Activated CD8-positive, alpha-beta memory T cell treated with anti-CD3 and anti-CD28 coated beads, Interleukin-2, amount 10 ng/mL, durations not matched to agents 7 days and 5 days (primary cell): ENCODE measurements around the gene TMEM176B. TPM values are rescaled to one million over a fixed set of nuclear protein-coding genes. Genes with fewer than 3 reads are reported as not detected.

Experiments
- ATAC-seq: fragments of 150-1000 bp; cut with Tn5 transposase; one replicate; pipeline ENCODE4 v1.10.0; 2021; ENCODE audit warnings: moderate library complexity
- CTCF ChIA-PET: fragments of 350-600 bp; sonication (Branson Sonifier 250); formaldehyde crosslinking; loops from one replicate; lab custom pipeline; 2021; ENCODE audit warnings: antibody characterized with exemption; lab: Charles Lee
- DNase-seq: peaks from one replicate; pipeline ENCODE4 v3.0.0-alpha.2; 2020
- H3K27ac Mint-ChIP-seq: one replicate; pipeline ENCODE4 v1.8.0; 2021; ENCODE audit warnings: mild to moderate bottlenecking, mixed read lengths
- H3K27me3 Mint-ChIP-seq: one replicate; pipeline ENCODE4 v1.8.0; 2021; ENCODE audit warnings: mixed read lengths
- H3K36me3 Mint-ChIP-seq: one replicate; pipeline ENCODE4 v1.8.0; 2021; ENCODE audit warnings: mild to moderate bottlenecking, mixed read lengths
- H3K4me1 Mint-ChIP-seq: one replicate; pipeline ENCODE4 v1.8.0; 2021; ENCODE audit warnings: mixed read lengths
- H3K4me3 Mint-ChIP-seq: one replicate; pipeline ENCODE4 v1.8.0; 2021; ENCODE audit warnings: mild to moderate bottlenecking, moderate library complexity, mixed read lengths
- H3K9me3 Mint-ChIP-seq: one replicate; pipeline ENCODE4 v1.8.0; 2022; ENCODE audit warnings: low read depth, mixed read lengths
- total RNA-seq, 2 experiments: library from RNA; stranded (reverse); gene quantifications; one replicate each; pipeline ENCODE4 v1.2.3, GENCODE V29; 2021

Gene TMEM176B
- total RNA-seq, 2 experiments from 2014 or later = not detected

DNA sequence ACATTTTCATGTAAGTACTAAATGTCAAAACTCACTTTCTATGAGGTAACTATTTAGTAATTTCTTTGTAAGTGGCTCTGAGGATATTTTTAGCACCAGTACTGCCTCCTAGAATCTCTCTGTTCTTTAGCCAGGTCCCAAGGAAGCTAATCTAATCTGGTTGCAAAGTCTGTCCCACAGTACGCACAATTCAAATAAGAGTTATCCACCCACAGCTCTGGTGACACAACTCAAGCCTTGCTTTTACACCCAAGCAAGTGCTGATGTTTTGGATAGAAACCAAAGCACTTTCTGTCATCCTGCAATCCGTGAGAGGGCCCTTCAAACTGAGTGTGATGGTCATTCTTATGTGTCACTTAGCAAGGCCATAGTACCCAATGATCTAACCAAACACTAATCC, 48.5 kb downstream of the TMEM176B start:
- Mint-ChIP-seq H3K27ac (no peak overlapping the region), H3K4me1 (peaks cover 72% of the 10 kb centered on the region)
- CTCF ChIA-PET = no interaction called here

DNA sequence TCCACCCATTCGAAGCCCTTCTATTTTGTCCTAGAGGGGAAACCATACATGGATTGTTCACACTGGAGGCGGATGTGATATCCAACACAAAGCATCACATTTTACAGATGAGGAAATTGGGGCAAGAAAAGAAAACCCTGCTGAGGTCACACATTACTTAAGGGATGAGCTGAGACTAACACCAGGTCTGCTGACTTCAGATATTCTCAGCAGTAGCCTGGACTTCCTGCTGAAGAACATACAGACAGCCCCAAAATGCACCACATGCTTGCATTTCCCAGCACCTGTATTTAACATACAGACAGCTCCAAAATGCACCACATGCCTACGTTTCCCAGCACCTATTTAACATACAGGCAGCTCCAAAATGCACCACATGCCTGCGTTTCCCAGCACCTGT, 51.8 kb downstream of the TMEM176B start:
- no peaks in the 10 kb centered on the region for H3K27me3 Mint-ChIP-seq
- H3K4me1 Mint-ChIP-seq = peaks cover 66% of the 10 kb centered on the region
- no peak overlapping the region for H3K27ac Mint-ChIP-seq
- ATAC-seq (peak; percentile 55), DNase-seq (no peak)
- H3K9me3 Mint-ChIP-seq = no peaks in the 10 kb centered on the region
- H3K4me3 Mint-ChIP-seq = no peak overlapping the region
- CTCF ChIA-PET = interaction anchor here (1.2 to 1.6 kb wide), 2 partner anchors 10 to 297 kb away, joined by 3 to 4 read pairs; no protein-coding TSS in a partner anchor
- peaks cover 23% of the 10 kb centered on the region for H3K36me3 Mint-ChIP-seq

More for the DNA sequence above, 48.5 kb downstream of the TMEM176B start:
- ATAC-seq (no peak), DNase-seq (no peak)
- Mint-ChIP-seq H3K27me3 (no peaks in the 10 kb centered on the region), H3K9me3 (no peaks in the 10 kb centered on the region), H3K36me3 (peaks cover 4% of the 10 kb centered on the region), H3K4me3 (no peak overlapping the region)

DNA sequence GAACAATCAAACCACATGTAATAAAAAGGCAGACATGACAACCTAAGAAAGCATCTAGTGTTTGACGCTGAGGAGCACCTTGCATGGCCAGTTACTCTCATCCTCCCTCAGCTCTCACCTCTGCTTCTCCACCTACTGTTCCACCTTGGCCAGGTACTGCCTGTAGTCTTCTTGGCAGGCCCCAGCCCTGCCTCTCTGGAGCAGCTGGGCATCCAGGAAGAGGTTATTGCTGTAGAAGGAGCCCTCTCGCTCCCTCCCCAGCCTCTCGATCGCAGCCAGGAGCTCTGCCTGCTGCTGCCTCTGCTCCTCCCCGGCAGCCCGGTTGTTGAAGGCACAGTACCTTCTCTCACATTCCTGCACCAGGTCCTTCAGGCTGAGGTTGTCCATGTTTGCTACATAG, 53.2 kb downstream of the TMEM176B start:
- peak overlapping the region; percentile 6 for H3K27ac Mint-ChIP-seq
- ATAC-seq (no peak), DNase-seq (no peak)
- peaks cover 38% of the 10 kb centered on the region for H3K36me3 Mint-ChIP-seq
- H3K27me3 Mint-ChIP-seq = no peaks in the 10 kb centered on the region
- H3K9me3 Mint-ChIP-seq = no peaks in the 10 kb centered on the region
- CTCF ChIA-PET = interaction anchor here (0.7 to 1.8 kb wide), 4 partner anchors 14 to 300 kb away, joined by 3 to 4 read pairs (median 4); no protein-coding TSS in a partner anchor
- peaks cover 71% of the 10 kb centered on the region for H3K4me1 Mint-ChIP-seq
- H3K4me3 Mint-ChIP-seq = no peak overlapping the region

DNA sequence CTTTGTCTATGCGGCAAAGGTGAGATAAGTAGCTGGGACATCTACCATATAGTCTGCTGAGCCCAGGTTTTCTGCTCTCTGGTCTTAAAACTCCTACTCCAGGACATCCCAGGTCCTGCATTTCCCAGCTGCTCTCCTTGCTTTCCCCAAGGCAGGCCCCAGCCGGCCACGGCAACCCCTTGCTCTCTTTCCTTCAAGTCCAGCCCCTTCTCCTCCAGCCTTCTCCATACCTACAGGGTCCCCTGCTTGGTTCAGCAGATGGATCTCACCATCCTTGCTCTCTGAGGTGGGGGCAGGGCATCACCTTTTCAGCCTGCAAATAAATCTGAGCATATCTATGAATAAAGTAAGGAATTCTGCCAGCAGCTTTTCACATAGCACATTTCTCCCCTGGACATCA, 54.3 kb downstream of the TMEM176B start:
- H3K4me1 Mint-ChIP-seq = peaks cover 78% of the 10 kb centered on the region
- ATAC-seq (no peak), DNase-seq (no peak)
- CTCF ChIA-PET = interaction anchor here (0.6 to 2.2 kb wide), 5 partner anchors 10 to 297 kb away, joined by 3 to 9 read pairs (median 4); partner anchors contain the start of gene GIMAP6
- H3K36me3 Mint-ChIP-seq = peaks cover 48% of the 10 kb centered on the region
- H3K27ac Mint-ChIP-seq = peak overlapping the region; percentile 13
- H3K27me3 Mint-ChIP-seq = no peaks in the 10 kb centered on the region
- H3K9me3 Mint-ChIP-seq = no peaks in the 10 kb centered on the region
- H3K4me3 Mint-ChIP-seq = no peak overlapping the region

DNA sequence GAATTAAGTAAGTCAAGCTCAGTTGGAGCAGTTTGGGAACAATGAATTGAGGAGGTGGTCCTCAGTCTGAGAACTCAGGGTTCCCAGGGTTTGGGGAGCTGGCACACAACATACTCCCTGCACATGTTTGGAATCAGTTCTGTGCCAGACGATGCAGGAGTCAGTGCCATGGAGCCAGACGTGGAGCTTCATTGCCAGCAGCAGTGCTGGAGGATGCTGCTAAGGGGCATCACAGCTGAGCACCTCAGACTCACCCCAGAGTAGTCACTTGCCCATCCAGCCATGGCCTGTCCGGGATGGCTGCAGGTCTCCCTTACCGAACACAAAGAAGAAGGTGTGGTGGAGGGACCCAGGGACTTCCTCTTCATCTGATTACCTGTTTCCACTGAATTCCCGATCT, 55.1 kb downstream of the TMEM176B start:
- H3K4me3 Mint-ChIP-seq = no peak overlapping the region
- DNase-seq (no peak), ATAC-seq (no peak)
- H3K27ac Mint-ChIP-seq = peak overlapping the region; percentile 61
- H3K27me3 Mint-ChIP-seq = no peaks in the 10 kb centered on the region
- CTCF ChIA-PET = interaction anchor here (0.7 to 2.2 kb wide), 4 partner anchors 11 to 296 kb away, joined by 3 to 9 read pairs (median 4); partner anchors contain the start of genes GIMAP1 and GIMAP6
- H3K9me3 Mint-ChIP-seq = no peaks in the 10 kb centered on the region
- H3K4me1 Mint-ChIP-seq = peaks cover 79% of the 10 kb centered on the region
- peaks cover 56% of the 10 kb centered on the region for H3K36me3 Mint-ChIP-seq

DNA sequence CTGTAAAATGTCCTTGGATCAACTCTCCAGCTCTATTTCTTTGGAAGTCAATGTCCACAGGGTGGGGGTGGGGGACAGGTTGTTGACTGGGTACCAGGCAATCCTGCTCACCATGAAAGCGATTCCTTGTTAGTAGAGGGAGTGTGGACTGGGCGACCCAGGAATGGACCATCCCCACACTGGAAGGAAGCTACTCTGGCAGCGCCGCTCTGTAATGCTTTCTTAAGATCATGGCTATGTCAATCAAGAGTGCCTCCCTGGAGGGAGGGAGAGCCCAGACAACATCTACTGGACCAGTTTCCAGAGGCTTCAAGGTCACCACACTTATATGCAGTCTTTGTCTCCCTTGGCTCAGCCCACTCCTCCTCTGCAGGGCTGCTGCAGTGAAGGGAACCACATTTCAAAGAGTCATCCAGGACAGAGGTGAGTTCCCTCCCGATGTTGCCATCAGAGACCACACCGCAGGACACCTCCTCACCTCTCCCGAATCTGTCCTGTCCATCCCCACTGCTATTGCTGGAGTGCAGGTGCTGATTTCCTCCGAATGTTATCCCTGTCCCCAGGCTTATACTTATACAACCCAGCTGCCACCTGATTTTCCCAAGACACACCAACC, 56.0 kb downstream of the TMEM176B start:
- Mint-ChIP-seq H3K4me3 (no peak overlapping the region), H3K4me1 (peaks cover 83% of the 10 kb centered on the region), H3K36me3 (peaks cover 64% of the 10 kb centered on the region), H3K9me3 (no peaks in the 10 kb centered on the region), H3K27ac (peak overlapping the region; percentile 48), H3K27me3 (no peaks in the 10 kb centered on the region)
- CTCF ChIA-PET = interaction anchor here (1.0 to 2.3 kb wide), 3 partner anchors 12 to 295 kb away, joined by 4 to 9 read pairs (median 6); no protein-coding TSS in a partner anchor
- ATAC-seq (no peak), DNase-seq (no peak)

DNA sequence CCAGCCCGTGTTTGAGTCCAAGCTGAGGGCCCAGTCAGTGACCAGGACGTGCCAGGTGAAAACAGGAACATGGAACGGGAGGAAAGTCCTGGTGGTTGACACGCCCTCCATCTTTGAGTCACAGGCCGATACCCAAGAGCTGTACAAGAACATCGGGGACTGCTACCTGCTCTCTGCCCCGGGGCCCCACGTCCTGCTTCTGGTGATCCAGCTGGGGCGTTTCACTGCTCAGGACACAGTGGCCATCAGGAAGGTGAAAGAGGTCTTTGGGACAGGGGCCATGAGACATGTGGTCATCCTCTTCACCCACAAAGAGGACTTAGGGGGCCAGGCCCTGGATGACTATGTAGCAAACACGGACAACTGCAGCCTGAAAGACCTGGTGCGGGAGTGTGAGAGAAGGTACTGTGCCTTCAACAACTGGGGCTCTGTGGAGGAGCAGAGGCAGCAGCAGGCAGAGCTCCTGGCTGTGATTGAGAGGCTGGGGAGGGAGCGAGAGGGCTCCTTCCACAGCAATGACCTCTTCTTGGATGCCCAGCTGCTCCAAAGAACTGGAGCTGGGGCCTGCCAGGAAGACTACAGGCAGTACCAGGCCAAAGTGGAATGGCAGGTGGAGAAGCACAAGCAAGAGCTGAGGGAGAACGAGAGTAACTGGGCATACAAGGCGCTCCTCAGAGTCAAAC, 57.7 kb downstream of the TMEM176B start:
- no peak for ATAC-seq
- DNase-seq = no peak

More for the DNA sequence above, 57.7 kb downstream of the TMEM176B start:
- H3K4me3 Mint-ChIP-seq = peak overlapping the region; percentile 94
- H3K9me3 Mint-ChIP-seq = no peaks in the 10 kb centered on the region
- peaks cover 73% of the 10 kb centered on the region for H3K4me1 Mint-ChIP-seq
- peaks cover 79% of the 10 kb centered on the region for H3K36me3 Mint-ChIP-seq
- no peaks in the 10 kb centered on the region for H3K27me3 Mint-ChIP-seq
- CTCF ChIA-PET = interaction anchor here (0.8 to 2.3 kb wide), 5 partner anchors 11 to 294 kb away, joined by 3 to 17 read pairs (median 5); partner anchors contain the start of gene GIMAP1
- peak overlapping the region; percentile 82 for H3K27ac Mint-ChIP-seq

Other genes starting within 250 kb of the TMEM176B start
- 100 to 1,000 TPM in 1 of 2 experiments, 10 to 100 TPM in 1; 60.5 to 145 TPM for gene GIMAP4, start 233.0 kb downstream of the TMEM176B start, total RNA-seq
- gene GIMAP6, start 168.0 kb downstream of the TMEM176B start, total RNA-seq = 10 to 100 TPM; 54.6 to 65.0 TPM
- gene GIMAP2, start 114.7 kb downstream of the TMEM176B start, total RNA-seq = 10 to 100 TPM; 60.3 to 80.0 TPM
- gene GIMAP1, start 83.8 kb downstream of the TMEM176B start, total RNA-seq = 10 to 100 TPM in 1 of 2 experiments, 1 to 10 TPM in 1; 6.8 to 12.4 TPM
- 10 to 100 TPM; 41.0 to 42.5 TPM for gene GIMAP5, start 62.9 kb downstream of the TMEM176B start, total RNA-seq
- gene TMEM176A, start 405 bp upstream of the TMEM176B start, total RNA-seq = not detected
- not detected for gene AOC1, start 52.2 kb upstream of the TMEM176B start, total RNA-seq
- gene KCNH2, start 178.0 kb upstream of the TMEM176B start, total RNA-seq = under 1 TPM in 1 of 2 experiments, not detected in 1; 0.07 TPM
- 10 to 100 TPM in 1 of 2 experiments, 1 to 10 TPM in 1; 6.4 to 10.8 TPM for gene NOS3, start 190.7 kb upstream of the TMEM176B start, total RNA-seq
- 1 to 10 TPM; 2.3 to 3.4 TPM for gene ATG9B, start 224.1 kb upstream of the TMEM176B start, total RNA-seq
- 10 to 100 TPM; 50.3 to 52.4 TPM for gene ABCB8, start 228.1 kb upstream of the TMEM176B start, total RNA-seq
- 1 to 10 TPM; 3.9 to 5.3 TPM for gene ASIC3, start 248.2 kb upstream of the TMEM176B start, total RNA-seq